NCI-H524 (cell line): ENCODE measurements around the gene CALU.

Experiments
- DNase-seq, 2 experiments: peaks; one replicate each; lab custom pipeline; 2025; lab: John Stamatoyannopoulos, UW

CALU gene

GRCh38 chr7:128752251-128752650, 13.1 kb downstream of the CALU start:
- no peak for DNase-seq

- peak in 1 of 2 experiments; percentile 37 for DNase-seq
Observed at GRCh38 chr7:128755075-128755818, 16.1 kb downstream of the CALU start.

GRCh38 chr7:128755819-128756476, 16.8 kb downstream of the CALU start:
- peak; percentile 64 to 91 for DNase-seq

- no peak for DNase-seq
Observed at GRCh38 chr7:128757203-128757602, 18.0 kb downstream of the CALU start.

GRCh38 chr7:128758553-128758952, 19.4 kb downstream of the CALU start:
- no peak for DNase-seq

- DNase-seq, result no peak
Observed at GRCh38 chr7:128759242-128759641, 20.1 kb downstream of the CALU start.

GRCh38 chr7:128763541-128763940, 24.4 kb downstream of the CALU start:
- DNase-seq, result no peak

- no peak for DNase-seq
Observed at GRCh38 chr7:128767475-128768110, 28.4 kb downstream of the CALU start.

- no peak for DNase-seq
Observed at GRCh38 chr7:128770233-128770632, 31.1 kb downstream of the CALU start.

- no peak for DNase-seq
Observed at GRCh38 chr7:128773604-128774003, 34.4 kb downstream of the CALU start.

- no peak for DNase-seq
Observed at GRCh38 chr7:128774029-128774689, 35.0 kb downstream of the CALU start.

GRCh38 chr7:128774921-128775320, 35.8 kb downstream of the CALU start:
- no peak for DNase-seq

- DNase-seq, result no peak
Observed at GRCh38 chr7:128775744-128776474, 36.8 kb downstream of the CALU start, which contains the start of gene OPN1SW. Gene OPN1SW, minus strand, starts transcription at chr7:128775794. Its CDS starts 13 bp downstream, at chr7:128775781.

- no peak for DNase-seq
Observed at GRCh38 chr7:128777156-128778123, 38.3 kb downstream of the CALU start.

- no peak for DNase-seq
Observed at GRCh38 chr7:128778946-128779345, 39.8 kb downstream of the CALU start.

- DNase-seq, result no peak
Observed at GRCh38 chr7:128781126-128781525, 42.0 kb downstream of the CALU start.

GRCh38 chr7:128781851-128782250, 42.7 kb downstream of the CALU start:
- peak in 1 of 2 experiments; percentile 7 for DNase-seq

- peak in 1 of 2 experiments; percentile 8 for DNase-seq
Observed at GRCh38 chr7:128783143-128783861, 44.1 kb downstream of the CALU start.

- DNase-seq, result no peak
Observed at GRCh38 chr7:128785738-128786137, 46.6 kb downstream of the CALU start.
